Epidermal melanocyte (primary cell): Measurements from ENCODE around the gene BTBD9.

Experiments
- DNase-seq: peaks from one replicate; pipeline ENCODE4 v3.0.0; 2011; ENCODE audit warnings: low spot score; ENCODE audit not compliant: insufficient read length

BTBD9 gene

DNA sequence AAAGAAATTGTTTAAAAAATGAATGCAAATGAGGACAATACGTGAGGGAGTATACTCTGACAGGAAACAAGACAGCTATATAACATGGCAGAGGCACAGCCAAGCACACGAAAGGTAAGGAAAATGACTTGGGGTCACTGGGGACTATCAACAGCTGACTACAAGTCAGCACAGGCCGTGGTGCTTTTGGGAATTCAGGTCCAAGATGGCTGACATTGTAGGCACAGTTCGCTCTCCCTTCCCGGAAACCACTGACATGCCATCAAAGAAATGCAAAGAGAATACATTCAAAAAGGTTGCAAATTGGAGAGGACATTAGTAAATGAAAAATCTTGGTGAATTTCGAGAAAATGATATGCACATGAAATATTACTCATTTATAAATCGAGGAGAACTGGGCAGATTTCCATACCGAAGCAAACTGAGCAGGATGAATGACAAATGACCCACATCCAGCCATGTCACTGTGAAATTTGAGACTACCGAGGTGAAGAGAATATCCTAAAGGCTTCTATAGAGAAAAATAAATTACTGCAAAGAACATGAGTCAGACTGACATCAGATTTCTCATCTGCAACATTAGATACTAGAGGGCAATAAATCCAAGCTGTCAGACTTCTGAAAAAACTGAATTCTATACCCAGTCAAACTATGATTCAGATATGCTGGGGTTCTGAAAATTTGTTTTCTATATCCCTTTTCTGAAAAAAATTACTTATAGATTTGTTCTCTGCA lies 391.1 kb downstream of the BTBD9 start:
- no peak for DNase-seq

DNA sequence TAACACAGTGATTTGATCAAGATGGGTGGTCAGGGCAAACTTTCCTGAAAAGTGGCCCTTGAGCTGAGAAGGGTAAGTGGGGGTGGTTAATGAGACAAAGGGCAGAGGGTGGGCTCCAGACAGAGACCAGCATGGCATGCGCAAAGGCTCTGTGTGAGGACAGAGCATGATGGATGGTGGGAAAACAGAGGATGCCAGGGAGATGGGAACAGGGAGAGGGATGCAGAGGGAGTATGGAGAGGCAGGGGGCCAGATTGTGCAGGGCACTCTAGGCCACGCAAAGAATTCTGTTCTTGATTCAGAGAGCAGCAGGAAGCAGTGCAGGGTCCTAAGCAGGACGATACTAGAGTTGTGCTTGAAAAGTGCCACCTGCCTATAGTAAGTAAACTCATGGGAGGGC lies 394.4 kb downstream of the BTBD9 start:
- no peak for DNase-seq

DNA sequence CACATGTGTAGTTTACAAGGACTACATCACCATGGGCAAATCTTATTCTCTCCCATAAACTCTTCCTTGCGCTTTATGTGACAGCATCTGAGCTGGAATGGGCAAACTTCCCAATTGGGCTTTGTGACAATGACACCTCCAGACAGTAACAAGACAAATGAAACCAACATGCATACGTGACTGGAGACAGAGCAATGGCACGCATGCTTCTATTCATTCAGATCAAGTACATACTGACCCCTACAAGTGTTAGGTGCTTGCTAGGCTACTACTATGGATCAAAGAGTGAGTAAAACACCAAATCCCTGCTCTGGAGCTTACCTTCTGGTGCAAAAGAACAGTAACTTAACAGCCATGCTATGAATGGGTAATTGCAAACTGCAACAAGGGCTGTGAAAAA lies 394.9 kb downstream of the BTBD9 start:
- no peak for DNase-seq

DNA sequence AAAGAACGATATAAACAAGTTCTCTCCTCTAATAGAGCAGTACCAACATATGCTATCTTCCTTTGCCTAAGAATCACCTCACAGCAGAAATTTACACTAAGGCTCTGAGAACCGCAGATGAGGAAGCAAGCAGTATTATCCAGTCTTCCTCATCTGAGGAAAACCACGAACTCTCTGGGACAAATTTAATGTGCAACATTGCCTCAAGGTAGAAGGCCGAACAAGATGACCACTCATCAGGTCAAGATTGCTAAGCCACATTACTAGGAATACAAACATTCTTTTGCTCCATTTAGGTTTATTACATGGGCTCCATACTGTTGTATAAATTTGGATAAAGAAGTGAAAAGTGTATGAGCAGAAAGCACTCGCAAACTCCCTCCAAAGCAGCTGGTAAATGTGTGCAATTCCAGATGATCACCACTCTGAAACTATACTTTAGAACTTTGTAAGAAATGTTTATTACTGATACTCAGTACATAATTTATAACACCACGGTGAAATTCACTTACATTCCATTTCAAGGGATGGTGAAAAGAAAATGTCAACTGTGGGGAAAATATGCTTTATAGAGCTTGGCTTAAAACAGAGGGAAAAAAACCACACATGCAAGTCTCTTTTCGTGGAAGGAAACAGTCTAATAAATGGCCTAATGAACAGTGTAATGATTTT lies 398.4 kb downstream of the BTBD9 start:
- no peak for DNase-seq

DNA sequence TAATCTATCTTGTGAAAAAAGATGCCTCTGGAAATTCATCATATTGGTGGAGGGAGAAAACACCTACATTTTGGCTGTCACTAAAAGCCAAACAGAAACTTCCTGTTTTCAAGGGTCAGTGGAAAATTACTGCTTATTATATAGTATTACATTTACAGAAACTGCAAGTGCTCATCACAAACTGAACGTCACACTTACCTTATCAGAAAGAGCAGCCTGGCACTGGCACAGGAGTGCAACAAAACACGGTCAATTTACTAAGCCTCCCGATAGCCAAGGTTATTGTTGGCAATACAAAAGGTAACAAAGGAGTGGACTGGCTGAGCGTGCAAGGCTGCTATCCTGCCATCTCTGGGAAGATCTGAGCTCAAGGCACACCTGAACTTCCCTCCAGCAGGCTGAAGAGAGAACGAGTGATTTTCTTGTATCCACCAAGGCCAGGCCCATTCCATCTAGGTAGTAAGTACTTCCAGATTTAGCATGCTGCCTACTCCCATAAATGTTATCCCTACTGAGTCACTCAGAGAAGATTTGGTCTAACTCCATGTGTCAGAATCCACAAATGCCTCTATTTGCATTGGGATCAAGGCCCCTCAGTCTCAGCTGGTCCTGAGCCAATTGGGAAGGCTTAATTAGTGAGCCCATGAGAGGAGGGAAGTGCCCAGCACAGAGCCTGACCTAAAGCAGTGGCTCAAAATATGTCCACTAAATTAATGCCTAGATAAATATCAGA lies 399.8 kb downstream of the BTBD9 start:
- DNase-seq: no peak

DNA sequence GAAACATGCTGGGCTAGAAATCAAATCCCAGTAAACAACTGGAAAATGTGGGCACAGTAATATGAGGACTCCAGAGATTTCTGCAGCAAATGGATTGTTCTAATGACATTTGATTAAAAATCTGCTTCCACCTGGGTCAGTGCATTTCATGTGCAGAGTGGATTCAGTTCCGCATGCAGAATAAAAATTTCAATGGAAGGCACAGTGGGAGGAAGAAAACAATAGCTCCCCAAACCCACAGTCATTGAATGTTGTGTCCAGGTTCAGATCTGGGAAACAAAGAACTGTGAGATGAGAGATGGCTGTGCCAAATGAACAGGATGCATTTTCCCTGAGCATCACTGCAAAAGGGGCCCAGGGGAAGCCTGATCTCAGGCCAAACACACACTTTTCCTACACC lies 403.1 kb downstream of the BTBD9 start:
- no peak for DNase-seq

DNA sequence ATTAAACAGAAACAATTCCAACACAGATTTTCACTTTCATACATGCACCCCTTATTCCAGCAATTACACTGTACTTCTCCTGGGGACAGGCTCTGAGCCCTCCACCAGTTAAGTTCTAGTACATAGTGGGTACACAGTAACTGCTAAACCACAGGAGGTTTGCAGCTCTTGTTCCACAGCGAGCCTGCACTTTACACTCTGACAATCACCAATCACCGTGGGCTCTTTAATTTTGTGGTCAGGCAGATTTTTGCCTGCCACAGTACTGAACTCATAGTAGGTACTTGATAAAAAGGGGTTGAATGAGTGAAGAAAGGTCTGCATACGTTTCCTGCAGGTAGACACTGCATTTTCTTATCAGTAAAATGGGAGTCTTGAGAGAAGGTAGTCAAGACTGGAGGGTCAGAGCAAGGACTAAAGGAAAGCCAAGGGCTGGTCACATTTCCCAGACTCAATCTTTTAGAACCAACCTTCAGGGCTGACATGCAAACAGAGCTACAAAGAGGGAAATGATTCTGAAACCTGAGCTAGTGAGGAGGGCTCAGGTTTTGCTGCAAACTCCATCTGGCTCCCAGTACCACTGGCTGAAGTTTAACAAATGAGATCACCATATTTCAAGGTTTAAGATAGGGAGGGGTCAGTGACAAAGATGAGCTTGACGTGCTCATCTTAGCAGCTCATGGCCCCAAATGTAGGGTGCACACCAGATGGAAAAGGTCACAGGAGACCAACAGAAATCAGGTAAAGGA lies 404.6 kb downstream of the BTBD9 start:
- no peak for DNase-seq

- DNase-seq: no peak
These were observed 405.6 kb downstream of the BTBD9 start for GRCh38 chr6:38234141-38234540.

- no peak for DNase-seq
These were observed 406.5 kb downstream of the BTBD9 start for GRCh38 chr6:38233161-38233791.

- DNase-seq: no peak
These were observed 414.0 kb downstream of the BTBD9 start for GRCh38 chr6:38225766-38226165.

DNA sequence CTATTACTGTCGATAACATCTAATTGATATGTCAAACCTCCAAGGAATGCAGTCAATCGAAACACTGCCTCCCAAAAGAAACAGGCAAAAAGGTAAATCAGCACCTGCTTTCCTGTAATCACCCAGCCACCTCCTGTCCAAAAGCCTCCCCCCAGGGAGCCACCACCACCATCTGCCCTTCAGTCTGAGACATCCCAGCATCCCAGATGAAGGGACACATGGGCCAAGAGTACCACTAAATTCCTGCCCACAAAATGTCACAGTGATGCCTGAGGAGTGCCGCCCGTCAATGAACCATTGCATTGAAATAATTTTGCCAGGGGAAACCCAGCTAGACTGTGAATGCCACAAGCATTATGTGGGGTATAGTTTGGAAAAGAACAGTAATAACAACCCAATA lies 418.5 kb downstream of the BTBD9 start:
- no peak for DNase-seq

DNA sequence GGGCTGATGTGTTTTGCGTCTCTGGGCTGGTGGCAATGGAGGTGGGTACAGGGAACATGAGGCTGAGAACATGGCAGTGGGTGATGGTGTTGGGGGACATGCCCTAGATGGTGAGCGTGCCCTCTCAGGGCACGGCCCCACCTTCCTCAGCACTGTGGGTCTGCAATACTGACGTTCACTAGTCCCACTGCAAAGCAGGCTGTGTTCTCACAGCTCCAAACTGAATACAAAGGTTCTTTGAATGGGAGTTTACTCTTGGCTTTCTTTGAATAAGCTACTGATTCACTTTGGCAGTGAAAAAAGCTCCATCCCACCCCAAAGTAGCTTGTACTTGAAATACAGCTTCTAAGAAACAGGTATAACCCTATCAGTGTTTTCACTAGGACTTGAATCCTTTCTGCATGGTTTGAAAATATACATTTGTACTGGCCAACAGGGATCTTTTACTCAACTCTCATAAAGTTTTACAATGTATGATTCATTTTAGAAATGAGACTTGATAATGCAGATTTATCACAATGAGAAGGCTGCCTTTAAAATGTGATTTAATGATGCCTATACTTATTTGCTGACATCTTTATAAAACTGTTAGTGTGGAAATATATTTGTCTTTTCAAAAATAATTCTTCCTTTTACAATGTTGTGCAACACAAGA lies 419.5 kb downstream of the BTBD9 start:
- DNase-seq: no peak

GRCh38 chr6:38218235-38218634 lies 421.5 kb downstream of the BTBD9 start:
- no peak for DNase-seq

DNA sequence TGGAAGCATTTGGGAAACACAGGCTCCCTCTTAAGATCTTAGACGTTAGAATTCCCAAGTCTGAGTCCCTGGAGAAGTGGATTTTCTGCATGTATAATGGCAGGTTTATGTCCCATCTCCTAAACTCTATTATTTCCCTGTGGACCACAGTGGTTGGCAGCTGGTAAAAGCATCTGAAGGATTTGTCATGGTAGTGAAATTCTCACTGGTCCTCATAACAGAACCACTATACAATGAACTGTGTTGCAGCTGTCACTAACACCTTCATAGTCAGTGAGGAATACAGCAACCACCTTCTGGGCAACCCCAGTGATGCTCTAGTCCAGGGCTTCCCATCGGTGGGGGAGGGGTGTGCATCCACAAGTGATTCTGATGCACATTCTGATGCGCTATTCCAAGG lies 423.3 kb downstream of the BTBD9 start:
- DNase-seq: no peak

DNA sequence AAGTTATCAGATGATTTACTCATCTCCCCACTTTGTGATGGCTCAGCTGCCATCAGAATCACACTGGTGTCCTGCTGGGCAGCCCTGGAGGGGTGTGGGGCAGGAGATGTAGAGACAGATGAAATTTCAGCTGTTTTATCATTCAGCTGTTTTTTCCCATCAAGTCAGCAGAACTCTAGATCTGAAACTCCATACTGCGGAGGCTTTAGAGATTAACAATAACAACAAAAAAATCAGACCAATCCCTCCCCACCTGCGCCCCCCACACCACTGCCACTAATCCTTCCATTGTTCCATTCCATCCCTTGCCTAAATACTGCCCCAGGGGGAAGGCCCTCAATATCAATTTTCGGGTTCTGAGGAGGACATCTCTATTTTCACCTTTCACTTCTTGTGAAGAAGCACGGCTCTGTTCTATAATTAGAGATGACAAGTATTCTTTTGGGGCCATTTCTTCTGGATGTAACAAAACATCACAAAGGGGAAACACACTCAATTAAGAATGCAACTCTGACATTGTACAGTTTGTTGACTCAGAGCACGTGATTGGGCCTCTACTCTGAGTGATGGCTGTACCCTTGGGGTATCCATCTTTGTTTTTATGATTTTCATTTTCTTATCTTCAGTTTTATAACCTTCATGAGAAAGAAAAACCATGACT lies 423.9 kb downstream of the BTBD9 start:
- DNase-seq: no peak

DNA sequence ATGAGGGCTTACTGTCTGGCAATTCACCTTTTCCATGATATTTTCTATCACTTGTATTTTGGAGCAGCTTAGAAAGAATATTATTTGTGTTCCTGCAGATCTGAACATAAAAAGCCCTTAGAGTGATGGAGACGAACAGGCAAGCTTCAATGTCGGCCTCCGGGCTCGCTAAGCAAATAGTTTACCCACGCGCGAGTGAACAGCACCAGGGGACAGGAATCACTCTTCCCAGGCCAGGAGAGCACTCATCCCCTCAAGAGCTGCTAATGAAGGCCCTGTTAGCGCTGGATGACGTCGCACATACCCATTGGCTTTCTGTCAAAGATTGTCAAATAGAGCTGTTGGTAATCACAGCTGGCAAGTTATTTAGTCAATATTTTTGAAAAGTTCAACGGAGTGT lies 424.5 kb downstream of the BTBD9 start:
- no peak for DNase-seq

GRCh38 chr6:38214159-38214558 lies 425.6 kb downstream of the BTBD9 start:
- DNase-seq: no peak

DNA sequence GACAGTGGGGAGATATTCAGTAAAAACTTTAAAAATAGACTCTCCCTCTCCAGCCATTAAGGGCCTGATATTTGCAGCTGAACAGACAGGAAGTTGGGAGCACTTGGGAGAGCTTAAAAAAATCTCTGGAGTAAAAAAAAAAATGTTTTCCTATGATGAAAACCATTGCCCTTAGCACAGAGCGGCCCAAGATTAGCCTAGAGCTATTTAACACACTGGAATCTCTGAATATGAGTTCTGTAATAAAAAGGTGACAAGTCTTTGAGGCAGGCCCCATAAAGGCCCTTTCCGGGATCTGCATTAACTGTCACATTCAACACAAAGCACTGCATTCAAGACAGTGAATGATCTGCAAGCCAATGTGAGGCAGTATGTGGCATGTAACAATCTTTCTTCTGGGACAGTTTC lies 426.5 kb downstream of the BTBD9 start:
- no peak for DNase-seq

DNA sequence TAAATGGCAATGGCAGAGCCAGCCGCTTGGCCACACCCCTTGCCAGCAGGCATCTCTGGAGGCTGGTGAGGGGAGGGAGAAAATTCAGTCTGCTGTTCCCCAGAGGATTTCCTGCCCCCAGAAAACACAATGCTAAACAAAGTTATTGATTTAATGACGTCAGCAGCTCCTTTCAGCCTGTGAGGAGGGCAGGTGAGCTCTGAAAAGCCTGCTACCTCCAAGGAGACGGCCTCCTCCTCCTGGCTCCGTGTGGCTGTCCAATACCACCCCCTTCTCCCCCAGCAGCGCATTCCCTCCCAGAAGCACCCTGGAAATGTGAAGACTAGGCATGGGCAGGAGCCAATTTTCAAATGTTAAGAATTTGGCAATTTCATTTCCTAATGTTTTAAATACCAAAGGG lies 427.1 kb downstream of the BTBD9 start:
- no peak for DNase-seq

GRCh38 chr6:38212116-38212515 lies 427.6 kb downstream of the BTBD9 start:
- DNase-seq: no peak
